MM.1S (cell line): Measurements from ENCODE around the gene RSU1.

Experiments used
- EZH2phosphoT487 ChIP-seq: fragments of 300-600 bp; sonication (generic); IDR thresholded peaks from 2 replicates; pipeline ENCODE4 v1.6.1; 2018; ENCODE audit warnings: antibody characterized with exemption, low read length
- TF ChIP-seq, protein P1 (sequence below): fragments of 300-600 bp; sonication (generic); IDR thresholded peaks from 2 replicates; pipeline ENCODE4 v1.5.1; 2016; ENCODE audit warnings: antibody characterized with exemption, low read length, mixed read lengths

DNA sequence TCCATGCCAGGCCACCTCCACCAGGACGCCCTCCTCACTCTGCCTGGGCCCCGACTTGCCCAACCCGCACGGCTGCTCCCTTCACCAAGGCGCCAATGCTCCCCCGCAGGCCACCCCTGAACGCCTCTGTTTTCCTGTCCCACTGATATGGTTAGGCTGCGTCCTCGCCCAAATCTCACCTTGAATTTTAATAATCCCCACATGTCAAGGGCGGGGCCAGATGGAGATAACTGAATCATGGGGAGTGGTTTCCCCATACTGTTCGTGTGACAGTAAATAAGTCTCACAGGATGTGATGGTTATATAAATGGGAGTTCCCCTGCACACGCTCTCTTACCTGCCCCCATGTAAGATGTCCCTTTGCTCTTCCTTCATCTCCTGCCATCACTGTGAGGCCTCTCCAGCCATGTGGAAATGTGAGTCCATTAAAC lies 29.8 kb downstream of the RSU1 start:
- TF ChIP-seq, protein P1, sequence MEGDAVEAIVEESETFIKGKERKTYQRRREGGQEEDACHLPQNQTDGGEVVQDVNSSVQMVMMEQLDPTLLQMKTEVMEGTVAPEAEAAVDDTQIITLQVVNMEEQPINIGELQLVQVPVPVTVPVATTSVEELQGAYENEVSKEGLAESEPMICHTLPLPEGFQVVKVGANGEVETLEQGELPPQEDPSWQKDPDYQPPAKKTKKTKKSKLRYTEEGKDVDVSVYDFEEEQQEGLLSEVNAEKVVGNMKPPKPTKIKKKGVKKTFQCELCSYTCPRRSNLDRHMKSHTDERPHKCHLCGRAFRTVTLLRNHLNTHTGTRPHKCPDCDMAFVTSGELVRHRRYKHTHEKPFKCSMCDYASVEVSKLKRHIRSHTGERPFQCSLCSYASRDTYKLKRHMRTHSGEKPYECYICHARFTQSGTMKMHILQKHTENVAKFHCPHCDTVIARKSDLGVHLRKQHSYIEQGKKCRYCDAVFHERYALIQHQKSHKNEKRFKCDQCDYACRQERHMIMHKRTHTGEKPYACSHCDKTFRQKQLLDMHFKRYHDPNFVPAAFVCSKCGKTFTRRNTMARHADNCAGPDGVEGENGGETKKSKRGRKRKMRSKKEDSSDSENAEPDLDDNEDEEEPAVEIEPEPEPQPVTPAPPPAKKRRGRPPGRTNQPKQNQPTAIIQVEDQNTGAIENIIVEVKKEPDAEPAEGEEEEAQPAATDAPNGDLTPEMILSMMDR: no peak
- TF ChIP-seq EZH2phosphoT487: no peak
